ENCODE measurements around the gene PAQR7. TPM values are rescaled to one million over a fixed set of nuclear protein-coding genes. Genes with fewer than 3 reads are reported as not detected.

Gene PAQR7
- polyA plus RNA-seq, 1 donor from 2014 or later, result 4.1 TPM

- H2AFZ ChIP-seq (ENCODE audit: low read depth, low read length), result no peak overlapping the region
- H3K36me3 ChIP-seq (ENCODE audit: insufficient read depth, low read length), result peaks cover 30% of the 10 kb centered on the region
- H3K9ac ChIP-seq (ENCODE audit: low read length), result peak overlapping the region; percentile 21
- H3K27ac ChIP-seq (ENCODE audit: low read length), result no peak overlapping the region
- H3F3A ChIP-seq (ENCODE audit: insufficient read depth, low read length, poor library complexity, severe bottlenecking), result peaks cover 6% of the 10 kb centered on the region
- H3K4me2 ChIP-seq (ENCODE audit: low read length), result no peak overlapping the region
- H3K4me3 ChIP-seq (ENCODE audit: low read length), result peak overlapping the region; percentile 90
- TF ChIP-seq TAF1 (IDR thresholded peaks at IDR 0.05; ENCODE audit: low read depth) (no peak), CTCF (IDR thresholded peaks at IDR 0.05; ENCODE audit: poor library complexity, severe bottlenecking) (no peak), EZH2 (IDR thresholded peaks at IDR 0.05; ENCODE audit: borderline replicate concordance, insufficient read depth, low read length, poor library complexity, severe bottlenecking) (no peak), MXI1 (conservative IDR thresholded peaks at IDR 0.05; ENCODE audit: poor library complexity, severe bottlenecking) (peak; percentile 41), EP300 (conservative IDR thresholded peaks at IDR 0.05; ENCODE audit: poor library complexity, severe bottlenecking) (no peak), SMC3 (conservative IDR thresholded peaks at IDR 0.05; ENCODE audit: poor library complexity) (no peak), RAD21 (conservative IDR thresholded peaks at IDR 0.05) (no peak), POLR2AphosphoS5 (IDR thresholded peaks at IDR 0.05) (no peak)
- no peaks in the 10 kb centered on the region for H3K9me3 ChIP-seq (ENCODE audit: low read length)
- no peaks in the 10 kb centered on the region for H3K9me2 ChIP-seq (ENCODE audit: insufficient read depth, low read length)
- peaks cover 59% of the 10 kb centered on the region for H4K20me1 ChIP-seq (ENCODE audit: insufficient read depth)
- H3K27me3 ChIP-seq (ENCODE audit: insufficient read depth, low read depth, low read length), result no peaks in the 10 kb centered on the region
- peaks cover 76% of the 10 kb centered on the region for H3K79me2 ChIP-seq (replicated peaks; ENCODE audit: insufficient read depth, low read length)
Measured at GRCh38 chr1:25899792-25900191, 24.3 kb upstream of the PAQR7 start.

- peak overlapping the region; percentile 8 for H3K9ac ChIP-seq (ENCODE audit: low read length)
Measured at GRCh38 chr1:25898223-25899015, 22.9 kb upstream of the PAQR7 start.

More at GRCh38 chr1:25898223-25899015, 22.9 kb upstream of the PAQR7 start:
- Histone ChIP-seq H3K4me2 (ENCODE audit: low read length) (no peak overlapping the region), H3K9me3 (ENCODE audit: low read length) (no peaks in the 10 kb centered on the region), H3K27me3 (ENCODE audit: insufficient read depth, low read depth, low read length) (no peaks in the 10 kb centered on the region), H3K4me3 (ENCODE audit: low read length) (peak overlapping the region; percentile 90), H3K79me2 (replicated peaks; ENCODE audit: insufficient read depth, low read length) (peaks cover 69% of the 10 kb centered on the region), H3K27ac (ENCODE audit: low read length) (no peak overlapping the region), H4K20me1 (ENCODE audit: insufficient read depth) (peaks cover 49% of the 10 kb centered on the region), H2AFZ (ENCODE audit: low read depth, low read length) (no peak overlapping the region), H3K36me3 (ENCODE audit: insufficient read depth, low read length) (peaks cover 29% of the 10 kb centered on the region), H3F3A (ENCODE audit: insufficient read depth, low read length, poor library complexity, severe bottlenecking) (peaks cover 6% of the 10 kb centered on the region), H3K9me2 (ENCODE audit: insufficient read depth, low read length) (no peaks in the 10 kb centered on the region)
- TF ChIP-seq POLR2AphosphoS5 (IDR thresholded peaks at IDR 0.05) (no peak), CTCF (IDR thresholded peaks at IDR 0.05; ENCODE audit: poor library complexity, severe bottlenecking) (no peak), REST (IDR thresholded peaks at IDR 0.05; ENCODE audit: borderline replicate concordance) (no peak), SMC3 (conservative IDR thresholded peaks at IDR 0.05; ENCODE audit: poor library complexity) (no peak)
